HG03558 (cell line): ENCODE data around the gene MBD3L2.
"Not testable (repeated sequence)": the region's sequence is repeated elsewhere in the genome, so short reads cannot be mapped to it uniquely, and the experiment has no call there.

ENCODE experiments used
- ATAC-seq: cut with Tn5 transposase; IDR thresholded peaks from one replicate; pipeline ENCODE4 v1.9.1; 2021; ENCODE audit warnings: moderate number of reproducible peaks; ENCODE audit not compliant: unreplicated experiment; ENCODE audit errors: extremely low read depth

MBD3L2 gene

GRCh38 chr19:7049021-7049420, at the start of gene MBD3L2:
Gene MBD3L2, plus strand, starts transcription at chr19:7049321. Its CDS starts 53 bp downstream, at chr19:7049374.
- not testable (repeated sequence) for ATAC-seq

DNA sequence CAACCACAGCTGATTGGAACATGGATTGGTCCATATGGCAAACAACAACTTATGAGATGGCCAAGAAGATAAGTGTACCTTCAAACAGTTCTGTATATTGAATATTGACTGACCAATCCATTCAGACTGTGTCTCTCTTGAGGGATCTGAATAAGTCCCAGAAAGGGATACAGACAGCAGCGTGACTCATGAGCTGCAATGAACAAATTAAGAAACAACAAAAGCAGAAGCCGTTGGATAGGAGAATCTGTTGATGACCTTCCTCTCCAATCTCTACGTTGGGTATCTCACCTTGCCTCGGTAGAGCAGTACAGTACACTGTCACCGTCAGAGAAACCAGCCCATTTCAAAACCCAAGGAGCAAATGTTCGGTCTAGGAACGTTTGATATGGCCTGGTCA, 49.2 kb upstream of the MBD3L2 start:
- no peak for ATAC-seq

DNA sequence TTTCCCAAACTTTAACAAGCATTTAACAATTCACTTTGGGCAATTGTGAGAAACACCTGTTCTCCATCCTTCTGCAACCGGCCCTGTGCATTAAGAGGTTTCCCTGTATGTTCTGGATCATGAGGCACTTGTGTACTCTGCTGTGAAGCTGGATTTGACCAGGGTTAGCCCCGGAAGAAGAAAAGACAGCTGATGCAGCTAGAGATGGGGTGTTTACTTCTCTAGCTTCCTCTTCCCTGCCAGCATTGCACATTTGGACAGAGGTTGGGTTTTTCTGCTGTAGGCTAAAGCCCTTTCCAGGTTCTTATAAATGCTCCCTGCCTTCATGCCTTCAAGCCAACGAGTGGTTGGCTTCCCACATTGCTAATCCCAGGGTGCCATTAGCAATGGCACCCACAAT, 48.8 kb upstream of the MBD3L2 start:
- ATAC-seq, result no peak

DNA sequence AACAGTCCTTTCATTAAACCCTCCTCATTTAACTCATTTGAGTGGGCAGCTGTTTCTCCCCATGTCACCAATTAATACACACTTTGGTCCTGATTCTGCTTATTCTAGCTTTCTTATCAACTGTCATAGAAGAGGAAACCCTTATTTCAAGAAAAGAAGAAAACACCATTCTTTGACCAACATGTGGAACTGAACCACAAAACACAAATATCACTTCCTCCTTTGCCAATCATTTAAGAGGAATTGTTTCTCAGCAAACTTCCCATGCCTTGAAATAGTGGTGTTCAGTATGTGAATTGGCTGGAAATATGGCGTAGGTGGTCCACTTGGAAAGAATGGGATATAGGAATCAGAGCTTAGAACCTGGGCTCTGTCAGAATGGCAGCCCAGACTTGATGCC, 48.3 kb upstream of the MBD3L2 start:
- no peak for ATAC-seq

DNA sequence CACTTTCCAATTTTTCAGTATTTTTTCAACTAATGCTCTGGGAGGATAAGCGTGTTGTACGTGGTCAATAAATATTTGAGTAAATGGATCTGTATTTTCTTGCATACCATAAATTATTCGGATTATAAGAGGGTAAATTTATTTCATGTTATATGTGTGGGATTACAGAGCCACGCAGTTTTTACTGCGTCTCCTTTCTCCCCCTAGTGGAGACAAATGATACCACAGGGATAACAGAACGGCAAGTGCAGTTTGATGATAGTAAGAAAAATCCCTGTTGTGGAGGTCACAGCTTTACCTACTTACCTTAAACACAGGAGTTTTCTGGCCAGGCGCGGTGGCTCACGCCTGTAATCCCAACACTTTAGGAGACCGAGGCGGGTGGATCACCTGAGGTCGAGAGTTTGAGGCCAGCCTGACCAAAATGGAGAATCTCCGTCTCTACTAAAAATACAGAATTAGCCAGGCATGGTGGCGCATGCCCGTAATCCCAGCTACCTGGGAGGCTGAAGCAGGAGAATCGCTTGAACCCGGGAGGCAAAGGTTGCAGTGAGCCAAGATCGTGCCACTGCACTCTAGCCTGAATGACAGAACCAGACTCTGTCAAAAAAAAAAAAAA, 44.7 kb upstream of the MBD3L2 start:
- no peak for ATAC-seq

DNA sequence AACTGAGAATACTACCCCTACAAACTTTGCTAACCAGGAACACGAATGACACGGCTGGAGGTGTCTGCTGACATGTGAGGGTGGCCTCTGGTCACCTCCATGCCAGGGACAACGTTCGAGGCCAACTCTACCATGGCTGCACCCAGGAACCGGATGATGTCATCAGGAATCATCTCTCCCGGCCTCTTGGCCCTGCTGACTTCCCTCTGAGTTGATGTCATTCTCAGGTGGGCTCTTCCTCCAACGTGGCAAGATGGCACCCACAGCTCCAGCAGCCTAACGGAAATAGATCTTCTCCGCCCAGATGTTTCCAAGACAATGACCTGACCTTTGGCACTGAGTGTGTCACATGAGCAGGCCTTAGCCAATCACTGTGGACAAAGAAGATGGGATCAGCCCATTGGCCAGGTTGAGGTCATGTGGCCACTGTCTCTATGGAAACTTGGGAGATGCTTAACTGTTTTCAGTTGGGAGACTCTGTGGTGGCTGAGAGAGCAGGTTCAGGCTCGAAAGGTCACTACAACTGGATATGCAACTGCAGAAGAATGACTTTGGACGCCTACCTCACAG, 42.9 kb upstream of the MBD3L2 start:
- ATAC-seq, result no peak

DNA sequence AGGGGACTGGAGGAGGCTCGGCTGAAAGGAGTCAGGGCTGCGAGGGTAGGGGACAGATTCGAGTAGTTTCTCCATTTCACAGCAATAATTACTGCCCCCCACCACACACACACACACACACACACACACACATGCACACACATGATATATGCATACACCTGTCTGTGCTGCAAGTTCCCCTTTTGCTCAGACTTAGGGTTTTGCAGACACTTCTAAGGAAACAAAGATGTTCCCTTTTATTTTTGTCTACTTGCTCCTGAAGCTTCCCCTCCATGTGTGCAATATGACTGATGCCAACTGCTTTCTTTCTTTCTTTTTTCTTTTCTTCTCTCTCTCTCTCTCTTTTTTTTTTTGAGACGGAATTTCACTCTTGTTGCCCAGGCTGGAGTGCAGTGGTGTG, 41.3 kb upstream of the MBD3L2 start:
- ATAC-seq, result no peak

DNA sequence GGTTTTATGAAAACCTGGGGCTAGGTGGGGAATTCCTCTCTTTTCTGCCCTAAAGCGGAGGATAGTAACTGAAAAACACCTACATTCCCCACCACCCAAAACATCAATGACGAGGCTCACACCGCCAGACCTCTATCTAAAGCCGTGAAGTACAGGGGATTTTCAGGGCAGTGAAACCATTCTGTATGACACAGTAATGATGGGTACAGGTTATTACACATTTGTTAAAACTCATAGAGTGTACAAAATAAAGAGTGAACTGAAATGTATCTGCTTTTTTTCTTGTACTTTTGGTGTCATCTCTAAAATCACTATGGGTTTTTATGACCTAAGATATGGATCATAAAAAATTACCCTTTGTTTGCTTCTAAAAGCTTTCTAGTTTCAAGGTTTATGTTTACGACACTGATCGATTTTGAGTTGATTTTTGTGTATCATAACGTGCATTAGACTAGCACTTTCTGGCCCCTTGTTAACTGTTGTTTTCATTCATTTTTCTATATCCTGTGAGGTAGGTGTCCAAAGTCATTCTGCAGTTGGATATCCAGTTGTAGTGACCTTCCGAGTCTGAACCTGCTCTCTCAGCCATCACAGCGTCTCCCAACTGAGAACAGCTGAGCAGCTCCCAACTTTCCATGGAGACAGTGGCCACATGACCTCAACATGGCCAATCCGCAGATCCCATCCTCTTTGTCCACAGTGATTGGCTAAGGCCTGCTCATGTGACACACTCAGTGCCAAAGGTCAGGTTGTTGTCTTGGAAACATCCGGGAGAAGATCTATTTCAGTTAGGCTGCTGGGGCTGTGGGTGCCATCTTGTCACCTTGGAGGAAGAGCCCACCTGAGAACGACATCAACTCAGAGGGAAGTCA, 38.2 kb upstream of the MBD3L2 start:
- no peak for ATAC-seq

GRCh38 chr19:7013678-7014077, 35.4 kb upstream of the MBD3L2 start:
- ATAC-seq, result no peak

DNA sequence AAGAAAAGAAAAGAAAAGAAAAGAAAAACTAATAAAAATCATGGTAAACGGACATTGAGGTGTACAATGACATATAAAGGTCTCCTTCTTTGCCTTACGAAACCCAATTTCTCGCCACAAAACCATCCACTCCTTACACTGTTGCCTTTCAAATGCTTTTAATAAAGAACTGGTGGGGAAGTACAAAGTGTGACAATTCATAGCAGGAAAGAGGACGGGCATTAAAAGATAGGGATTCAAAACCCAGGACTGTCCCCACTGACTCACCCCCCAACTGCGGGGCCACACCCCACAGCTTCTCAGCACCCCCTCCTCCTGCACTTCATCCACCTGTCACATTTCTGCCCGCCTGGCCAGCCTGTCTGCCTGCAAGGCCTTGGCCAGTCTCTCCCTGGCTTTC, 30.3 kb upstream of the MBD3L2 start:
- ATAC-seq, result no peak

DNA sequence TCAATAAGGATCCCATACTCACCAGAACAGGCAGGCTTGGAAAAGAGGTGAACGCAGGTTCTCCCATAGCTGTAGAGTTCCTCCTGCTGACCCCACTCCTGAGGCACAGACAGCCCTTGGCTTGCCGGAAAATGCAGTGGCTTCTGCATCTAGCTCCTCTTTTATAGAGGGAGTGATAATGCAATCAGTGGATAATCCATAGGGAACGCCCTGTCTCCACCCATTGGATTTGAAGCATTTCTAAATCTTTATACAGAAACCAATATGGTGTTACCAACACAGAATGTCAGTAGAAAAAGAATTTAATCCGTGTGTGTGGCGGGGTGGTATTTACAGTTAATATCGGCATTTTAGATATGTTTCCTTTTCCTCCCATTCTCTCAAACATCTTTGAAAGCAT, 27.8 kb upstream of the MBD3L2 start, which contains the start of gene MBD3L2B:
Gene MBD3L2B (minus strand): TSS at position 101 of the 400 bp plus-strand sequence. CDS start 34 bp downstream, at position 67.
- not testable (repeated sequence) for ATAC-seq

DNA sequence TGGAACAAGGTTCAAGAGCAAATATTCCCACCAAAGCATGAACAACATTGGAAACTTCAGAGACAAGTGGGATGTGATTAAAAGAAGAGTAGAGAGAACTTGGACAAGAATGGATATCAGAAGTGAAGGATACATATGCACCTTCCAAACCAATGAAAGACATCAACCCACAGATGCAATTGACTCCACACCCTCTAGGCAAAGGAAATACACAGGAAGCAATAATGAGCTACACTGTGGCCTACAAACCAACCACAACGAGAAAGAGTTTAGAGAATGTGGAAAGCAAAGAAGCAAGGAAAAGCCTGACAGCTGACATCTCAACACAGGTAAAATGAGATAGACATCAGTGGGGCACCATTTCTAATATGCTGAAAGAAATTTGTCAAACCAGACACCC, 20.3 kb upstream of the MBD3L2 start:
- not testable (repeated sequence) for ATAC-seq

- not testable (repeated sequence) for ATAC-seq
Measured at GRCh38 chr19:7030278-7030677, 18.8 kb upstream of the MBD3L2 start, which contains the start of gene MBD3L5. Gene MBD3L5, plus strand, starts transcription at chr19:7030578. Its CDS starts 34 bp downstream, at chr19:7030612.

DNA sequence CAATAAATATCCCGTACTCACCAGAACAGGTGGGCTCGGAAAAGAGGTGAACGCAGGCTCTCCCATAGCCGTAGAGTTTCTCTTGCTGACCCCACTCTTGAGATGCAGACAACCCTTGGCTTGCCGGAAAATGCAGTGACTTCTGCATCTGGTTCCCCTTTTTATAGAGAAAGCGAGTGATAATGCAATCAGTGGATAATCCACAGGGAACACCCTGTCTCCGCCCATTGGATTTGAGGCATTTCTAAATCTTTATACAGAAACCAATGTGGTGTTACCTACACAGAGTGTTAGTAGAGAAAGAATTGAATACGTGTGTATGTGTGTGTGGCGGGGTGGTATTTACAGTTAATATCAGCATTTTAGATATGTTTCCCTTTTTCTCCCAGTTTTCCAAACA, 9.0 kb upstream of the MBD3L2 start, which contains the start of gene MBD3L4:
Gene MBD3L4 (minus strand): TSS at position 101 of the 400 bp plus-strand sequence. CDS start 35 bp downstream, at position 66.
- ATAC-seq, result not testable (repeated sequence)

GRCh38 chr19:7041563-7041962, 7.6 kb upstream of the MBD3L2 start:
- ATAC-seq, result not testable (repeated sequence)

- ATAC-seq, result not testable (repeated sequence)
Measured at GRCh38 chr19:7051421-7051820, 2.3 kb downstream of the MBD3L2 start.

- not testable (repeated sequence) for ATAC-seq
Measured at GRCh38 chr19:7052896-7053295, 3.8 kb downstream of the MBD3L2 start.

DNA sequence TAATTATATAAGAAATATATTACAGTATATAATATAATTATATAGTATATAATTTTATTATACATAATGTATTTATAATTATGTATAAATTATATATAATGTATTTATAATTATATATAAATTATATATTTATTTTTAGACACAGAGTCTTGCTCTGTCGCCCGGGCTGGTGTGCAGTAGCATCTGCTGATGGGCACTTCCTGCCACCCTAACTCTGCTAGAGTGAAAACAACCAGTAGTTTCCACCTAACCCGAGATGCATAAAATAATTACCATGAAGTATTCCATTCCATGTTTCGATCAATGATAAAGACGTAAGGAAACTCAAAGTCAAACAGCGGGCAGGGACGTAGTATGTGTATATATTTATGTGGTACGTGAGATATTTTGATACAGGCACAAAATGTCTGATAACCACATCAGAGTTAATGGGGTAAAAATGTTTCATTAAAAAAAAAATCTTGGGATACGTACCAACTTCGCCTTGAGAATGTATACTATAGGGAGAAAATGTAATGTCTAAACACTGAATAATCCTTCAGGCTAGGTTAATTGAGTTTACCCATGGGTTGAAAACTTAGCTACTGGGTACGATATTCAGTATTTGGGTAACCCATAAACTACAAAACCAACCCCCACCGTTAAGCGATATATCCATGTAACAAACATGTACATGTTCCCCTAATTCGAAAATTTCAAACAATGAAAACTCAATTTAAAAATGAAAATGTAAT, 5.7 kb downstream of the MBD3L2 start:
- ATAC-seq, result not testable (repeated sequence)

- ATAC-seq, result not testable (repeated sequence)
Measured at GRCh38 chr19:7055679-7056078, 6.6 kb downstream of the MBD3L2 start.

GRCh38 chr19:7056371-7056770, 7.2 kb downstream of the MBD3L2 start:
- ATAC-seq, result not testable (repeated sequence)
